Stimulated activated CD8-positive, alpha-beta memory T cell treated with anti-CD3 and anti-CD28 coated beads, Interleukin-12 subunit alpha, Interleukin-12 subunit beta, amount 100 ng/mL, for 1 hour (primary cell): Measurements from ENCODE around the gene EPB42.
"Not testable (repeated sequence)": the region's sequence is repeated elsewhere in the genome, so short reads cannot be mapped to it uniquely, and the experiment has no call there.

Source experiments
- DNase-seq: peaks from one replicate; pipeline ENCODE4 v3.0.0-alpha.2; 2020; ENCODE audit warnings: low read depth

The EPB42 gene

GRCh38 chr15:43185157-43186002 is 35.4 kb downstream of the EPB42 start, which contains the start of gene CCNDBP1:
TSS of gene CCNDBP1 (plus strand) at chr15:43185403. CDS start at chr15:43185499, 96 bp downstream.
- DNase-seq = peak; percentile 76

GRCh38 chr15:43184407-43185124 is 36.3 kb downstream of the EPB42 start:
- DNase-seq = no peak

- no peak for DNase-seq
Observed at GRCh38 chr15:43183270-43183669, 37.5 kb downstream of the EPB42 start.

DNA sequence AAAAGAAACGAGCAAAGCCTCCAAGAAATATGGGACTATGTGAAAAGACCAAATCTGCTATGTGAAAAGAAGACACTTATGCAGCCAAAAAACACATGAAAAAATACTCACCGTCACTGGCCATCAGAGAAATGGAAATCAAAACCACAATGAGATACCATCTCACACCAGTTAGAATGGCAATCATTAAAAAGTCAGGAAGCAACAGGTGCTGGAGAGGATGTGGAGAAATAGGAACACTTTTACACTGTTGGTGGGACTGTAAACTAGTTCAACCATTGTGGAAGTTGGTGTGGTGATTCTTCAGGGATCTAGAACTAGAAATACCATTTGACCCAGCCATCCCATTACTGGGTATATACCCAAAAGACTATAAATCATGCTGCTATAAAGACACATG is 43.7 kb downstream of the EPB42 start:
- DNase-seq = not testable (repeated sequence)

DNA sequence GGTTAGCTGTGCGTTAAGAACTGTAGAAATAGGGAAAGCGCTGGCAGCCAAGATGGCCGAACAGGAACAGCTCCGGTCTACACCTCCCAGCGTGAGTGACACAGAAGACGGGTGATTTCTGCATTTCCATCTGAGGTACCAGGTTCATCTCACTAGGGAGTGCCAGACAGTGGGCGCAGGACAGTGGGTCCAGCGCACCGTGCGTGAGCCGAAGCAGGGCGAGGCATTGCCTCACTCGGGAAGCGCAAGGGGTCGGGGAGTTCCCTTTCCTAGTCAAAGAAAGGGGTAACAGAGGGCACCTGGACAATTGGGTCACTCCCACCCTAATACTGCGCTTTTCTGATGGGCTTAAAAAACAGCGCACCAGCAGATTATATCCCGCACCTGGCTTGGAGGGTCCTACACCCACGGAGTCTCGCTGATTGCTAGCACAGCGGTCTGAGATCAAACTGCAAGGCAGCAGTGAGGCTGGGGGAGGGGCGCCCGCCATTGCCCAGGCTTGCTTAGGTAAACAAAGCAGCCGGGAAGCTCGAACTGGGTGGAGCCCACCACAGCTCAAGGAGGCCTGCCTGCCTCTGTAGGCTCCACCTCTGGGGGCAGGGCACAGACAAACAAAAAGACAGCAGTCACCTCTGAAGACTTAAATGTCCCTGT is 45.0 kb downstream of the EPB42 start:
- DNase-seq = not testable (repeated sequence)

DNA sequence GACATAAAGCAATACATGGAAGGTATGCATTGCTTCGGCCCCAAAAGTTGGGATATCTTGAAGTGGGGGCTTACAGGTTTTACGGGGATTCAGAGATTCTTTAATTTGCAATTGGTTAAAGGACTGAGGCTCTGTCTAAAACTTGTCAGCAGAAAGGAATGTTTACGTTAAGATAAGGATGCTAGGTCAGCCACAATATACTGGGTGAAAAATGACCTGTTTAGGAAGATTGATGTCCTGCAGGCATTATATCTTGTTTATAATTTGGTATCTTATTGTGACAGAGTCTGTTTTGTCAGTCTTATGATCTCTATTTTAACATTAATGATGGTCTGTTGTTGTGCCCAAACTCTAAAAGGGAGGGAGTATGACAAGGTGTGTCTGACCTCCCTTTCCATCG is 50.9 kb downstream of the EPB42 start:
- no peak for DNase-seq

DNA sequence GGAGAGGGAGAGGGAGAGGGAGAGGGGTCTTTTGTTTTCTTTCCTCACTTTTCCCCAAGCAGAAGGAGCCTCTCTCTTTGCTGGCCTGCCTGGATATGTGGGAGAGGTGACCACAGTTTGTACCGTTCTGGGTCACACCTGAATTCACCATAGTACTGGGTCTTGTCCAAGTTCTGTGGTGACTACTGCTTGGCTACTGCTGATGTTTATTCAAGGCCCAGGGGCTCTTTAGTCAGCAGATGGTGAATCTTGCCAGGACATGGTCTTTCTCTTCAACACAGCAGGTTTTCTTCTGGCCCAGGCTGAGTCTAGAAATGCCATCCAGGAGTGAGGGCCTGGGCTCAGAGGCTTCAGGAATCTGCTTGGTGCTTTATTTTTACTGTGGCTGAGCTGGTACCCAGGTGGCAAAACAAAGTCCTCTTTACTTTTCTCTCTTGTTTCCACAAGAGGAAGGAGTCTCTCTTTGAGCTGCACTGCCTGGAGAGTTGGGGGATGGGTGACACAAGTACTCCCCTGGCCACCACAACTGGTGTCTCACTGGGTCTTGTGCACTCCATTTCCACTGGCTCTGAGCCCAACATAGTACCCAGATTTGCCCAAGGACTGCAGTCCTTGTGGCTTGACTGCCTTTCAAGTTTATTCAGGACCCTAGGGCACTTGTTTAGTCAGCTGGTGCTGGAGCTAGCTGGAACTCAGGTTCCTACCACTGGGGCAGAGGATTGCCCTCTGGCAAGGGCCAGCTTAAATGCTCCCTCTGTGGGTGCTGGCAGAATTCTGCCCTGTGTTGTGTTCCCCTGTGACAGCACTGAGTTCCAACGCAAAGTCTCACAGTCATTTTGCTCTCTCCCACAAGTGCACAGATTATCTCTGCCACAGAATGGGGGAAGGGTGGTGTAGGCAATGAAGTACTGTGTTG is 52.4 kb downstream of the EPB42 start:
- no peak for DNase-seq

- DNase-seq = not testable (repeated sequence)
Observed at GRCh38 chr15:43167261-43167660, 53.6 kb downstream of the EPB42 start.

DNA sequence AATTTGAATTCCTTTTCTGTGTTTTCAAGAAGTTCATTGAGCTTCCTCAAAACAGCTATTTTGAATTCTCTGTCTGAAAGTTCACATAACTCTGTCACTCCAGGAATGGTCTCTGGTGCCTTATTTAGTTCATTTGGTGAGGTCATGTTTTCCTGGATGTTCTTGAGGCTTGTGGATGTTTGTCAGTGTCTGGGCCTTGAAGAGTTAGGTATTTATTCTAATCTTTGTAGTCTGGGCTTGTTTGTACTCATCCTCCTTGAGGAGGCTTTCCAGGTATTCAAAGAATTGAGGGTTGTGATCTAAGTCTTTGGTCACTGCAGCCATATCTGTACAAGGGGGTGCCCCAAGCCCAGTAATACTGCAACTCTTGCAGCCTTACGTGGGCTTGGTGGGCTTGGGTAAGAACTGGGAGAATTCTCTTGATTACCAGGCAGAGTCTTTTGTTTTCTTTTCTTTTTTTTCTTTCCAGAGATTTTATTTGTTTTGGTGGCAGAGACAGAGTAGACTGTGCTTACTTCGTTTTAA is 55.0 kb downstream of the EPB42 start:
- DNase-seq = no peak

DNA sequence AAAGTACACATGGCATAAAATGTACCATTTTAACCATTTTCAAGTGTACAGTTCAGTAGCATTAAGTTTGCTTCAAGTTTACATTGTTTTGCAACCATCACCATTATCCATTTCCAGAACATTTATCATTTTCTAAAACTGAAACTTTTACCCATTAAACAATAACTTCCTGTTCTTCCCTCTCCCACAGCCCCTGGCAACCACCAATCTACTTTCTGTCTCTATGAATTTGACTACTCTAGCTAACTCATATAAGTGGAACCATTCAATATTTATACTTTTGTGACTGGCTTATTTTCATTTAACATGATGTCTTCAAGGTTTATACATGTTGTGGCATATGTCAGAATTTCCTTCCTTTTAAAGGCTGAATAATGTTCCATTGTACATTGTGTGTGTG is 67.5 kb downstream of the EPB42 start:
- DNase-seq = no peak

- DNase-seq = no peak
Observed at GRCh38 chr15:43151688-43152087, 69.1 kb downstream of the EPB42 start.

DNA sequence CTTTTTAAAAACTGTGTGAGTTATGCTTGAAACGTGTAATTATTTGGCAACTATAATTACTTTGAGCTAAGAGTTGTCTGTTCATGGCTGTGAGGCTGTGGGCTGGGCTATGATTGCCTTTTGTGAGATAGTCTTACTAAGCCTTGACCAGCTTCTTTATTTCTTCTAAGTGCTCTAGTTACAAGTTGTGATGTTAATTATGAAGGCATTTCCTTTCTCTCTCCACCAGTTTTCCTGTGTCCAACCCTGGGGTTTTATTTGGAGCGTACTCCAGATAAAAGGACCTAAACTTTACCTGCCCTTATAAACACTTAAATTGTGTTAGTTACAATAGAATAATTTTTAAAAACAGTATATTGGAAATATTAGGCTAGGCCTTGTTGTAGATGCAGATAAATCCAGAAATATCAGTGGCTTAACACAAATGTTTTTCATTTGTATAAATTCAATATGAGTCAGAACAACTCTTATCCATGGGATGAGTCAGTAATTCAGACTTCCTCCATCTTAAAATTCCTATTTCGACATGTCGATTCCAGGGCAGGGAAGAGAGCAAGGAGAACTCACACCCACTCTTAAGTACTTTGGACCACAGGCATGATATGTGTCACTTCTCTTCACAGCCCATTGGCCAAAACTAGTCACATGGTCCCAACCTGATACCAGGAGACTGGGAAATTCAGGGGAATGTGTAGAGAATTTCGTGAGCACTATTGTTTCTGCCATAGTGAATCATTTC is 70.5 kb downstream of the EPB42 start:
- no peak for DNase-seq
